GM19468 (cell line): ENCODE data around the gene HMGN3.
"Not testable (repeated sequence)": the region's sequence is repeated elsewhere in the genome, so short reads cannot be mapped to it uniquely, and the experiment has no call there.

Experiments
- ATAC-seq: cut with Tn5 transposase; IDR thresholded peaks from one replicate; pipeline ENCODE4 v1.9.1; 2021; ENCODE audit warnings: mild to moderate bottlenecking, moderate library complexity, moderate number of reproducible peaks; ENCODE audit not compliant: unreplicated experiment; ENCODE audit errors: extremely low read depth

The HMGN3 gene

DNA sequence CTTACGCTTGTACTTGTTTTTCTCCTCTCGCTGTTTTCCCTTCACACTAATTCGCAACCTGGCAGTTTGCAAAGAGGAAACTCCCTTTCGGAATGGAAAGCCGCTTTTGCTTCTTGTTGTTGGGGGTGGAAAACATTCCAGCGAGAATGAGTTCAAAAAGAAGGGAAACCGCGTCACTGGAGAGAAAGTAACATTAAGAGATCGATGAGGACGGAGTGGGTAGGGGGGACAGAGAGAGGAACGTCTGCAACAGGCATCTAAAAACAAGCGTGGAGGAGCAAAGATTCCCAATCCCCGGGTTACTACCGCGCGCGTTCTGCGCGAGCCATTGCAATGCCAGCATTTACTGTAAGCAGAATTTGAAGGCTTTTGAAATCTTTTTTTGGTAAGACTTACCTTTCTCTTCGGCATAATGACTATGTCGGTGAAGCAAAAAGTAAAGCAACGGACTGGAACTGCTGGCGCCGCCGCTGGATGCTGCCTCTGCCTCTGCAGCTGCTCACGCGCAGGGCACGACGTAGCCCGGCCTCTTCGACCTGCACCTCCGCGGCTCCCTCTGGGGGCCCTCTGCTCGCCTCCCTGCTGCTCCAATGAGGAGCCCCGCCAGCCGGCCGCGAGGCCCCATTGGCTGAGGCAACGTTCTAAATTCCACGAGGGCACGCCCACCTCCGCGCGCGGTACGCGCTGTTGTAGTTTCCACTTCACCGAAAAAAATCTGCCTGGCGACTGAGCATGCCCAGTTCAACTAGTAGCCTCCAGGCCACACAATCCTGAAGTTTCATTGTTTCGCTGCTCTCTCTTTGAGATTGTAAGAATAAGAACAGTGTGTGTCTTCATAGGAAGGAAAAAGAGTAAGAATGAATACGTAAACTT is at the start of gene HMGN3:
Gene HMGN3, minus strand, starts transcription at position 533 of the 873 bp plus-strand sequence.
- ATAC-seq = peak; percentile 97

DNA sequence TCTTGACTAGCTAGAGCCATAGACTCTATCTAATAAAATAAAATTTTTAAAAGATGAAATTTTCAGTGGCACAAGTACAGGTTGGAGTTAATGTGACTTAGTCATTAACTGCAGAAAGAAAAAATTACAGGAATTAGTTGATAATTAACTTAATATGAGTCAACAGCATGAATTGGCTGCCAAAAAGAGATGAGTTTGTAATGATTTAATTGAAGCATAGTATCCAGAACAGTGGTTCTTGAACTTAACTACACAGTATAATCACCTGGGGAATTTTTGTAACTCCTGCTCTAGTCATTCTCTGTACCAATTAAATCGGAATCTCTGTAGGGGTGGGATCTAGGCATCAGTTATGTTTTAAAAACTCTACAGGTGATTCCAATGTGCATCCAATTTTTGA is 46.3 kb upstream of the HMGN3 start:
- ATAC-seq = no peak

DNA sequence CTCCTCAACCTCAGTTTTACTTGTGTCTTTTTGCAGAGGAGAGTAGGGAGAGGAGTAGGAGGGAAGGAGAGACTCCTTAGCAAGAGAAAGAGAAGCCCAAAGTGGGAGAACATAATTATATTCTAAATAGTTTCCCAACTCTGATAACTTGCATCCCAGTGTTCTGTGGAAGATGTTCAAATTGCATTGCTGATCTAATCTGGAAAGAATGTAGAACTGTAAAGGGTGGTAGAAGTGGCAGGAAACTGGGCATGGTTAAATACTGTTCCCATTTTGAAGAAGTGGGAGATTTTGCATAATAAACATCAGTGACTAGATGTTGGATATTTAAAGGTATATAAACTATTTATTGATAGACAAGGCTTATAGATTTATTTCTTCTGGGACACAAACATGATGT is 42.6 kb upstream of the HMGN3 start:
- no peak for ATAC-seq

DNA sequence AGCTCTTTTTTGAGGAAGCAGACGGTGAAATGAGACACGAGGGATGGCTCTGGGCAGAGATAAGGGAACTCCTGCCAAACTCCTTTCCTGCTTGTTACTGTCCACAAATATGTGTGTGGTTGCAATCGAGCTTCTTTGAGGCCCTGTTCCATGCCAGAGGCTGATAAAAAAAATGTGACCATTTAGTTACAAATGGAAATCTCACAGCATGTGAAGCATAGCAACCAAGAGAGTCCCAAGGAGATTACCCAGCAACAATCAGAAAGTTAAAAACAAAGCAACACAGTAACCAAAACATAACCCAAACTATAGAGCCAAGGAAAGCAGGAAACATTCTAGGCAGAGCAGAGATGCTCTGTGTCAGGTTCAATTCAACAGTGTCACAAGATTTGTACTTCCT is 35.4 kb upstream of the HMGN3 start:
- no peak for ATAC-seq

DNA sequence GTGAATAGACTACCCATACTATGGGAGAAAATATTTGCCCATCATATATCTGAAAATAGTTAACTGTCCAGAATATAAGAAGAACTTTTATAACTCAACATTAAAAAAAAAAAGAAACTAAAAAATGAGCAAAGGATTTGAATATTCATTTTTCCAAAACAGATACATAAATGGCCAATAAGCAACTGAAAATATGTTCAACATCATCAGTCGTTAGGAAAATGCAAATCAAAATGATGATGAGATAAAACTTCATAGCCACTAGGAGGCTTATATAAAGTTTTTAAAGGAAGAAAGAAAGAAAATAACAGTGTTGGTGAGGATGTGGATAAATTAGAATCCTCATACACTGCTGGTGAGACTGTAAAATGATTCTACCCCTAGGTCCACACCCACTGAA is 32.6 kb upstream of the HMGN3 start:
- no peak for ATAC-seq

DNA sequence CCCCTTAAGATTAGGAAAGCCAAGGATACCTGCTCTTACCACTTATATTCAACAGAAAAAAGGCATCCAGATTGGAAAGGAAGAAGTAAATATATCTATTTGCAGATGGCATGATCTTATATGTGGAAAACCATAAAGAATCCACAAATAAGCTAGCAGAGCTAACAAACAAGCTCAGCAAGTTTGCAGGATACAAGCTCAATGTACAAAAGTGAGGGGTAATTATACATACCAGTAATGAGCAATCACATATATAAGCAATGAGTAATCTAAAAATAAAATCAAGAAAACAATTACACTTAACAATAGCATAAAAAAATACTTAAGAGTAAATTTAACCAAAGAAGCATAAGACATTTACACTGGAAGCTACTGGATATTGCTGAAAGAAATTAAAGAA is 31.6 kb upstream of the HMGN3 start:
- ATAC-seq = no peak

DNA sequence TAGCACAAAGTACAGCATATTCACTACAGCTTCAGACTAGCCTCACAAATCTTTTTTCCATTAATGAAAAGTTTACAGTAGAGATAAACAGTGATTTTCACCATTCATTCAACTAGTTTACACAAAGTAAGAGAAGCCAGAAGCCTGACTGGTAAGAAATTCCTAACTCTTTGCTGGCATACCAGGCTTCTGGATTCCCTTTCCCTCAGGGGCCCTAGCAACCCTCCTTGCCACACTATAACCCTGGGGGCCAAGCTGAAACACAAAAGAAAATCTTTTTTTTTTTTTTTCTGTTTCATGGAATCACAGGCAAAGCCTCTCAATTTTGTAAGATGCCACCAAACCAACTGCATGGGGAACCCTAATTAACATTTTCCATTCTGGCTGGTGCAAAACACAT is 28.9 kb upstream of the HMGN3 start:
- ATAC-seq = no peak

DNA sequence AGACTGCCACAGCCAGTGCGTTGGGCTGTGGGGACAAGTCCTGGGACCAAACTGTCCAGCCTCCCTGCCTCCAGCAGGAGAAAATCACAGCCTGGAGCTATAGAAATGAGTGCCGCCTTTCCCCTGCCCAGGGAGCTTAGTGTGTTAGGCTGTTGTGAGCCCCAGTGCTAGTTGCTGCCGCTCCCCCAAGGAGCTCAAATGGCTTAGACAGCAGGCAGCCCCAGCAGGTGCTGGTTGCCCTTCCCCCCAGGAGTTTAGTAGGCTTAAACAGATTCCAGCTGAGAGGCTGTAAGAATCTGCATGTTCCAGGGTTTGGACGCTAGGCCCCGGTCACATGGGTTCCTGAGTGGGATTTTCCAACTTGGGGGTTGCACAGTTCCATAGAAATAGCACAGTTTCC is 27.2 kb upstream of the HMGN3 start:
- no peak for ATAC-seq

DNA sequence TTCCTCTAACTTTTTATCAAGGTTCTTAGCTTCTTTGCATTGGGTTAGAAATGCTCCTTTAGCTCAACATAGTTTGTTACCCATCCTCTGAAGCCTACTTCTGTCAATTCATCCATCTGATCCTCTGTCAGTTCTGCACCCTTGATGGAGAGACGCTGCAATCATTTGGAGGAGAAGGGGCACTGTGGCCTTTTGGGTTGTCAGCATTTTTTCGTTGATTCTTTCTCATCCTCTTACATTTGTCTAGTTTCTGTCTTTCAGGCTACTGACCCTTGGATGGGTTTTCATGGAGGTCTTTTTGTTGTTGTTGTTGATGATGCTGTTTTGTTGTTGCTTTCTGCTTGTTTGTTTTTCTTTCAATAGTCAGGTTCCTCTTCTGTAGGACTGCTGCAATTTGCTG is 26.3 kb upstream of the HMGN3 start:
- ATAC-seq = no peak

DNA sequence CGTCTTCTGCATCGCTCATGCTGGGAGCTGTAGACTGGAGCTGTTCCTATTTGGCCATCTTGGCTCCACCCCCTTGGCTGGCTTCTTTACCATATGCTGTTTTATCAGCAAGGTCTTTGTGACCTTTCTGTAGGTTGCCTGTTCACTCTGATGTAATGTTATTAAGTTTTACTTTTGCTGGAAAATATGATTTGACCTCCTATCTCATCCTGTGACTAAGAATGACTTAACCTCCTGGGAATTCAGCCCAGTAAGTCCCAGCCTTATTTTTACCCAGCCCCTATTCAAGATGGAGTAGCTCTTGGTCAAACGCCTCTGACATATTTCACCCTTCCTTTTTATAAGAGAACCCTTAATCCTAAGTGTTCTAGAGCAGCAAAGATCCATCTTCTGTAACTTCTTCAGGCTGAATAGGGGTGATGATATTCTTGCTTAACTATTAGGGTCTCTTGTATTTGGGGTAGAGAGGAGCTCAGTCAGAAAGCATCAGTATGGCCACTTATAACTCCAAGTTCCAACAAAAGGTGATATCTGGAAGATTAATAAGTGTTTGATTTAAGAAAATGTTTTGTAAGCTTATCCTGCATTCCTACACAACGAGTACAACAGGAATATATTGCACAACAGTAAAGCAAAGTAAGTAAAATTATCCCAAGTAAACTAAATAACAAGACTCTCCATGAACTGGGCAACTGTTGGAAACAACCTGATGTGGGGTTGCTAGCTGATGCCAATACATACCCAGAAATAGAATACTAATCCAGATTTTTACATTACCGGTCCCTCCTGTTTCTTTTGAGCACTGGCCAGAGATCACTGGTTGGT is 23.1 kb upstream of the HMGN3 start:
- no peak for ATAC-seq

DNA sequence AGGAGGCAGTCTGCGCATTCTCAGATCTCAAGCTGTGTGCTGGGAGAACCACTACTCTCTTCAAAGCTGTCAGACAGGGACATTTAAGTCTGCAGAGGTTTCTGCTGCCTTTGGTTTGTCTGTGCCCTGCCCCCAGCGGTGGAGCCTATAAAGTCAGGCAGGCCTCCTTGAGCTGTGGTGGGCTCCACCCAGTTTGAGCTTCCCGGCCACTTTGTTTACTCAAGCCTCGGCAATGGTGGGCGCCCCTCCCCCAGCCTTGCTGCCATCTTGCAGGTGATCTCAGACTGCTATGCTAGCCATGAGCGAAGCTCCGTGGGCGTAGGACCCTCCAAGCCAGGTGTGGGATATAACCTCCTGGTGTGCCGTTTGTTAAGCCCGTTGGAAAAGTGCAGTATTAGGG is 22.3 kb upstream of the HMGN3 start:
- ATAC-seq = not testable (repeated sequence)

DNA sequence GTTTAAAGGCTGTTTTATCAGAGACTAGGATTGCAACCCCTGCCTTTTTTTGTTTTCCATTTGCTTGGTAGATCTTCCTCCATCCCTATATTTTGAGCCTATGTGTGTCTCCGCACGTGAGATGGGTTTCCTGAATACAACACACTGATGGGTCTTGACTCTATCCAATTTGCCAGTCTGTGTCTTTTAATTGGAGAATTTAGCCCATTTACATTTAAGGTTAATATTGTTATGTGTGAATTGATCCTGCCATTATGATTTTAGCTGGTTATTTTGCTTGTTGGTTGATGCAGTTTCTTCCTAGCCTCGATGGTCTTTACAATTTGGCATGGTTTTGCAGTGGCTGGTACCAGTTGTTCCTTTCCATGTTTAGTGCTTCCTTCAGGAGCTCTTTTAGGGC is 20.6 kb upstream of the HMGN3 start:
- not testable (repeated sequence) for ATAC-seq

DNA sequence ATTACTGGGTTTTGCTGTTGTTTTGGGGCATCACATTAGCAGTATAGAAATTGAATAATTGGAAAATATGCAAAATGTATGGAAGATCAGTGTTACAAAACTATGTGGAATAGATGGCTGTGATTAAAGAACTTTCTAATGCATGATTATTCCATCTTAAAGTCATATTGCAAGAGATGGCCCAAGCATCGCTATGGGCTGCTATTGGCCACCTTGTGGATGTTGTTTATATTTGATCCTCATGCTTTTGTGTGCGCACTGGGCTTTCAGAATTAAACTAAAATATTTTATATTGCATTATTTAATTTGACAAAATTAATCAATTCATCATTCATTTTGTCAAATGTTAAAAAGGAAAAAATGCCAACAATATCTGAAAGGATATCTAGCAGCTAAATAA is 16.1 kb upstream of the HMGN3 start:
- ATAC-seq = no peak

DNA sequence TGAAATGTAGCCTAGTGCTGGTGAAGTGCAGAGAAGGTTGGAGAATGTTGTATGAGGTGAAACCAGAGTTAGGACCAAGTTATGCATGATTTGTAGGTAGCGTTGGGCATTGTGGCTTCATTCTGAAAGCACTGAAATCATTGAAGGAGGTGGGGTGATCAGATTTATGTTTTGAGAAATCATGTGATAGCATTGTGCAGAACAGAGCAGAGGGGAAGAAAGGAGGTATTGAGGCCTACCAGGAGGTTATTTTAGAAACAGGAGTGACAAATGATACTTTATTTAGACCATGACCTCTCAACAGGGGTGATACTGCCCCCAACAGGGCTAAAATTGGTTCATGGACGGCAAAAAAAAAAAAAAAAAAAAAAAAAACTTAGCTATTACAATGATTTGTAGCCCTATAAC is 15.6 kb upstream of the HMGN3 start:
- ATAC-seq = no peak

DNA sequence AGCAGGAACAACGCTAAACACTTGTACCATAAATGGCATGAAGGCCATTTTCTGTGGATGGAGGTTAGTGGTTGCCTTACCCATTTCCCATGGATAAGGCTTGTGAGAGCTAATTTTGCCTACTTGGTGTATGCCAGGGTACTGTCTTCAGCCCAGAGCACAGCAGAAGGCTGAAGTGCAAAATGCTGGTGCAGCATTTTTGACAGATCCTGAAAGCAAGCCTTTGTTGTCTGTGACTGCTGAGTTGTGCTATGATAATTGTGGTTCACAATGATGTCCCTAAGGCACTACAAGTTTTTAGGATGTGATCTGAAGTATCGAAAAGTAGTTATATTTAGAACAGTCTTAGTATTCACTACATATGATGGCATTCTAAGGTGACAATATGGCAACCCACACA is 14.7 kb upstream of the HMGN3 start:
- ATAC-seq = no peak

DNA sequence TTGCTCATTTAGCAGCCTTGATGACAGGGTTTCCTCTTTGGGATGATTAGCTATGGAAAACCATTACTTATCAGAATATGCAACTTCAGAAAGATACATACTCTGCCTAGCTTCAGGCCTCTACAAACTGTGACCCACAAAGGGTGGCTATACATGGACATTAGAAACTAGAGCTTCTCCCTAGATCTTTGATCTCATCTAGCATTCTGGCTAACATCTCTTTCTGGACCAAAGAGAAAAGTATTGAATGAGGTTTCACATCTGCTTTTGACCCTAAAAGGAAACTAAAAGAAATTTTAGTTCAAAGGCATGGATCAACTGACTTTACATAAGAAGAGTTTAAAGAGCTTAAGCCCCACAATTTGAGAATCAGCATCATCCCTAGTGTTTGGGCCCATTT is 12.4 kb upstream of the HMGN3 start:
- ATAC-seq = peak; percentile 81

DNA sequence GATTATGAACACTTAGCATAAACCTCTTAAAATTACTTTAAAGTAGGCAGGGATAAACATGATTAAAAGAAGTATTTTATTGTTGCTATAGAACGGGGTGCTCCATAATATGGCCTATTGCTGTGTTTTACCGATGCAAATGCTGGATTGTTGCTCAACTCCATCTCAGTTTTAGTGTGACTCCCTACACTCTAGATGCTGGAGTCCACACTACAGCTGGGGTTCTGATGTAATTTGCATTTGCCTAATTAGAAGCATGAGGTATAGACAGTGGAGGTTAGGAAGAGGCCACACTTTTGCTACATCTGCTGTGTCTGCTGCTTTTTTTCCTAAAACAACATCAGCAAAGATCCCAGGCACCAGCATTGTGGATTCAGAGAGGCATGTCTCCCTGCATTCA is 6.7 kb upstream of the HMGN3 start:
- no peak for ATAC-seq

DNA sequence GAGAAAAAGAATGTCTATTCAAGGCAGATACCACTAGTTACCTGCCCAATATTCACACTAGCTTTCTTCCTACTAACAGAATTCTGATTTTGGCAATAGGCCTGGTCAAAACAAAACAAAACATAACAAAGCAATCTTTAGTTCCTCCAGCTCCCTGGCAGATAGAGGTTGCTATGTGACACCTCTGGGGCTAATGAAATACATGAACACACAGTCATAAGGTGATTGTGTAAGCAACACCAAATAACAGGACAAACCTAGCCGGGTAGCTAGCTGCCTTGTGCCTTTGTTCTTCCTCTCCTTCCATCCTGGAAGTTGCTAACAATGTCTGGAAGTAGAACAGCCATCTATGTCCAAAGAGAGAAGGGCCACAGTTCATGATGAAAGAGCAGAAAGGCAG is 6.0 kb upstream of the HMGN3 start:
- ATAC-seq = no peak

DNA sequence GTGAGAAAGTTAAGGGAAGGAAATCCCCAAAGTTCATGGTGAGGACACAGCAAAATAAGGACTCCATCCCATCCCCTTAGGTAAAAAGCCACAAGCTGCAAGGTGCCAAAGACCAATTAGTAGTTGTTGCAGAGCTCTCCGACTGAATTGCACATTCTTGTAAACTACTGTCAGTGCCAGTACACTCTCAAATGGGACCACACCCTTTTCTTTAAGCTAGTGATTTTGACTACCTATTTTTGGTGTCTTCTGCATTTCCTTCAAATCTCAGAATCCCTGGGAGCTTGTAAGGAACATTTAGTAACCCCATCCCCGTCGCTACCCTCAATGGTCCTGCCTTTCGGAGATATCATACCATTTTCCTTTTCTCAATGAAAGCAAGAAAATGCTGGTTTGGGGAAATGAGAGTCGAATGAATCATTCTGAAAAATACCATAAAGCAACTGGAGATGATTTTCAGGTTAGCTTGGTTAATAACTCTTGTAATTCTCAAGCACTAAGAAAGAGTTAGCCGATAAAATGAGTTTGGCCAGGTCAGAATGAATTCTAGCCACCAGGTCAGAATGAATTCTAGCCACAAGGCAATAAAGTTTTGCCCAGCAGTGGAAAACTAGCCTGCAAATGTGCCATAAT is 5.2 kb upstream of the HMGN3 start:
- ATAC-seq = peak; percentile 26

DNA sequence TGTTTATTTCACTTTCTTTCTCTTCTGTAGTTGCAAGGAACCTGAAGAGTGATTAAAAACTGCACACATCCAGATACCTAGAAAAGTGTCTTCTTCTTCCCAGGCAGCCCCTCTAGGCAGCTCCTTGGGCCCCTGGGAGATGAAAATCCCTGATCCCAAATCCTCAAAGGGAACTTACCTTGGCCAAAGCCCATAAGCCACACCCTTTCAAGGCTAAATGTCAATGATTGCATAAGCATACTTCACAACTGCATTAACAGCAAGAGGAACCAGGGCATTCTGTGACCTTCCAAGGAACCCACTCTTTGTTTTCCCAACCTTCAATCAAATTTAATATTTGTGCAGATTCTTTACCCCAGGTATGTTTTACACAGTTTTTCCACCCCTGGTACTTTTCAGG is 4.4 kb upstream of the HMGN3 start:
- ATAC-seq = no peak

DNA sequence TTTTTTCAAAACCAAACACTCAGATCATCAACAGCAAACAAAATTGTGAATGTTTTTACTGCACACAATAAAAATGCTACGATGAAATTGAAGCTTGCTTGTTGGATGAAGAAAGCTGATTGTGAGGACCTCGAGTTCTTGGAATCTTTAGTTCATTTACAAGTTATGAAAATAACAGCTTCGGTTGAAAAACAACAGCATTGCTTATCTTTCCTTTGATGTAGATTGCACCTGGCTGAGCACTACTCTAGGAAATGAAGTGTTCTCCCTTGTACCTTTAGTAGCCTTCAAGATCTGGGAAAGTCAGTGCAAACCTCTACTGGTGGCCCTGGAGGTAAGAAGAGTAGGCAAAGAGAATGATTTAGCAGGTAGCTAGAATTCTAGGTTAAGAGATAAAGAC is 2.2 kb upstream of the HMGN3 start:
- no peak for ATAC-seq
